GM21367 (cell line): ENCODE results near the gene WSB2.

ENCODE experiments used
- ATAC-seq: cut with Tn5 transposase; IDR thresholded peaks from one replicate; pipeline ENCODE4 v1.9.1; 2021; ENCODE audit not compliant: unreplicated experiment

Gene WSB2

GRCh38 chr12:117998719-117999118 is 62.3 kb downstream of the WSB2 start:
- ATAC-seq: no peak

- ATAC-seq: no peak
Observed at GRCh38 chr12:117994551-117995438, 66.2 kb downstream of the WSB2 start.

- no peak for ATAC-seq
Observed at GRCh38 chr12:117986705-117987469, 74.1 kb downstream of the WSB2 start.

- no peak for ATAC-seq
Observed at GRCh38 chr12:117985182-117985581, 75.8 kb downstream of the WSB2 start.
